T-cell (primary cell): ENCODE measurements around the gene ULK1. TPM values are rescaled to one million over a fixed set of nuclear protein-coding genes. Genes with fewer than 3 reads are reported as not detected.

ENCODE experiments used
- ATAC-seq, 4 experiments: fragments of 200-7000 bp in 3 of 4; fragments of 150-1000 bp in 1 of 4; cut with Tn5 transposase; replicated peaks in 1 of 4; 1 replicate in 3 of 4; 2 replicates in 1 of 4; pipeline ENCODE4 v1.10.0; 2021; ENCODE audit warnings: moderate library complexity in 3 of 4, mild to moderate bottlenecking in 2 of 4, moderate number of reproducible peaks in 1 of 4
- CTCF ChIA-PET, 2 donors: fragments of 300-600 bp; sonication (Branson Sonifier 250); formaldehyde crosslinking; loops; one replicate each; lab custom pipeline; 2022; ENCODE audit warnings: antibody characterized with exemption in 2 of 2; lab: Charles Lee
- POLR2A ChIA-PET, 2 donors: fragments of 300-600 bp; sonication (Branson Sonifier 250); formaldehyde crosslinking; loops; one replicate each; lab custom pipeline; 2022; ENCODE audit warnings: antibody characterized with exemption in 2 of 2; lab: Charles Lee
- DNase-seq, 35 experiments: peaks; one replicate each; pipeline versions ENCODE4 v3.0.0 to v3.0.0-alpha.2; 2013 to 2023
- H3K27ac ChIP-seq: one replicate; pipeline ENCODE4 v1.5.1; 2013; ENCODE audit warnings: low read length
- H3K27me3 ChIP-seq, 2 experiments: replicated peaks in 1 of 2; 1 replicate in 1 of 2; 2 replicates in 1 of 2; pipeline versions ENCODE4 v1.6.1 to v1.7.0; 2013; ENCODE audit warnings: low read length in 1 of 2, mixed read lengths in 1 of 2; ENCODE audit not compliant: control insufficient read depth in 2 of 2, insufficient read depth in 2 of 2; ENCODE audit errors: extremely low read depth in 1 of 2
- H3K36me3 ChIP-seq, 2 donors: 1 replicate in 1 of 2; 2 replicates in 1 of 2; pipeline versions ENCODE4 v1.6.1 to v1.7.0; 2013; ENCODE audit warnings: low read length in 1 of 2; ENCODE audit not compliant: control insufficient read depth in 2 of 2, insufficient read depth in 1 of 2; ENCODE audit errors: extremely low read depth in 1 of 2
- H3K4me1 ChIP-seq, 2 experiments: 1 replicate in 1 of 2; 2 replicates in 1 of 2; pipeline versions ENCODE4 v1.6.1 to v1.7.0; 2013; ENCODE audit warnings: low read length in 2 of 2, mixed read lengths in 1 of 2; ENCODE audit not compliant: insufficient read depth in 2 of 2, control insufficient read depth in 1 of 2; ENCODE audit errors: extremely low read depth in 1 of 2
- H3K4me3 ChIP-seq, 2 donors: 1 replicate in 1 of 2; 2 replicates in 1 of 2; pipeline versions ENCODE4 v1.5.1 to v1.7.0; 2013; ENCODE audit warnings: mild to moderate bottlenecking in 2 of 2, low read length in 1 of 2, moderate library complexity in 1 of 2; ENCODE audit not compliant: control insufficient read depth in 1 of 2; ENCODE audit errors: extremely low read depth in 1 of 2
- H3K9me3 ChIP-seq: 2 replicates; pipeline ENCODE4 v1.7.0; 2013
- H3K27ac Mint-ChIP-seq, 2 donors: one replicate each; pipeline ENCODE4 v1.8.0; 2020 to 2021; ENCODE audit warnings: mild to moderate bottlenecking in 2 of 2, mixed read lengths in 2 of 2
- H3K27me3 Mint-ChIP-seq, 2 donors: one replicate each; pipeline ENCODE4 v1.8.0; 2021 to 2022; ENCODE audit warnings: mixed read lengths in 2 of 2
- H3K36me3 Mint-ChIP-seq: one replicate; pipeline ENCODE4 v1.8.0; 2021; ENCODE audit warnings: mixed read lengths
- H3K4me1 Mint-ChIP-seq, 3 donors: one replicate each; pipeline ENCODE4 v1.8.0; 2020 to 2022; ENCODE audit warnings: mixed read lengths in 3 of 3, mild to moderate bottlenecking in 1 of 3
- H3K4me3 Mint-ChIP-seq, 3 donors: one replicate each; pipeline ENCODE4 v1.8.0; 2020 to 2022; ENCODE audit warnings: mild to moderate bottlenecking in 3 of 3, mixed read lengths in 3 of 3, moderate library complexity in 3 of 3
- H3K9me3 Mint-ChIP-seq, 3 donors: one replicate each; pipeline ENCODE4 v1.8.0; 2020 to 2022; ENCODE audit warnings: mixed read lengths in 3 of 3
- WGBS: methylation state at CpG from one replicate; pipeline ENCODE4 v1.1.5; 2013; ENCODE audit warnings: missing lambda C conversion rate; ENCODE audit not compliant: insufficient coverage; 5-methylcytosine and 5-hydroxymethylcytosine counted together
- total RNA-seq, 35 experiments: library from RNA in 6 of 35; stranded (reverse) in 6 of 35; fragments of 120-200 nt in 1 of 35; gene quantifications; one replicate each; pipeline versions ENCODE4 v1.2.1 to v1.2.4 and lab custom pipeline; 2013 to 2026

The ULK1 gene
- total RNA-seq, 5 donors from 2014 or later (not counting 1 experiment from before 2014, with no cell fraction given), result 53.3 to 89.6 (median 57.8) TPM

DNA sequence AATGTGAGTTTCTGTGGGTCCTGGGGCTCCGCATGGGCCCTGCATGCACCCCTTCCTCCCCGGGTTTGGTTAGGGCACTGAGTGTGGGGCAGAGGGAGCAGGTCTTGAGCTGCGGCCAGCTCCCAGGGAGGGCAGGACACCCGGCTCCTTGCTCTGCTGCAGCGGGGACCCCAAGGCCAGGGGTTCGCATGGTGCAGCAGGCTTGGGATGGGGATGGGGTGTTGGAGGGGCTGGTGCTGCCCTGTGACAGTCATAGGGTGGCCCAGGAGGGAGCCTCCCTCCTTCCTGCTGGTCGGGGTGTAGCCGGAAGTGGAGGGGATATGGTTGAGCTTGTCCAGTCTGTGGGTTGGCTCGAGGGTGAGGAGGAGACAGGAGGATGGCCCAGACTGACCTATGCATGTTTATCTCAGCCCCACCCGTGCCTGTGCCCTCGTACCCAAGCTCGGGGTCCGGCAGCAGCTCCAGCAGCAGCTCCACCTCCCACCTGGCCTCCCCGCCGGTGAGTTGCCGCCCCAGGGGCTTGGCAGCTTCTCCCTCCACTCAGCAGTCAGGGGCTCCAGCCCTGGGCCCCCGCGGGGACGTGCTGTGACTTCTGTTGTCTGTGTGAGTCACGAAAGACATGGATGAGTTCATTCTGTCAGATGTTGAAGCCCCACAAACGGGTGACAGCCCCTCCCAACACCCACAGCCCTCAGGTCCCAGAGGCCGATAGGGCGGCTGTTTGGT is 16.0 kb downstream of the ULK1 start:
- Mint-ChIP-seq H3K9me3 (no peaks in the 10 kb centered on the region), H3K27ac (no peak overlapping the region), H3K27me3 (no peaks in the 10 kb centered on the region), H3K4me3 (no peak overlapping the region), H3K4me1 (peaks cover 3% of the 10 kb centered on the region in 3 donors), H3K36me3 (peaks cover 10% of the 10 kb centered on the region)
- no peaks in the 10 kb centered on the region for H3K9me3 ChIP-seq
- 89% methylated on average over 21 of the region's 23 CpGs for WGBS
- POLR2A ChIA-PET, result interaction anchor here in 1 of 2 donors (0.5 kb wide), 1 partner anchor 44 kb away, joined by 3 read pairs; no protein-coding TSS in a partner anchor
- H3K4me3 ChIP-seq, result no peak overlapping the region
- DNase-seq (no peak), ATAC-seq (no peak)
- peaks cover 0 to 4% of the 10 kb centered on the region in 2 experiments for H3K4me1 ChIP-seq
- peaks cover 50 to 64% of the 10 kb centered on the region in 2 donors for H3K36me3 ChIP-seq
- no peaks in the 10 kb centered on the region for H3K27me3 ChIP-seq
- H3K27ac ChIP-seq, result no peak overlapping the region
- CTCF ChIA-PET, result no interaction called here

DNA sequence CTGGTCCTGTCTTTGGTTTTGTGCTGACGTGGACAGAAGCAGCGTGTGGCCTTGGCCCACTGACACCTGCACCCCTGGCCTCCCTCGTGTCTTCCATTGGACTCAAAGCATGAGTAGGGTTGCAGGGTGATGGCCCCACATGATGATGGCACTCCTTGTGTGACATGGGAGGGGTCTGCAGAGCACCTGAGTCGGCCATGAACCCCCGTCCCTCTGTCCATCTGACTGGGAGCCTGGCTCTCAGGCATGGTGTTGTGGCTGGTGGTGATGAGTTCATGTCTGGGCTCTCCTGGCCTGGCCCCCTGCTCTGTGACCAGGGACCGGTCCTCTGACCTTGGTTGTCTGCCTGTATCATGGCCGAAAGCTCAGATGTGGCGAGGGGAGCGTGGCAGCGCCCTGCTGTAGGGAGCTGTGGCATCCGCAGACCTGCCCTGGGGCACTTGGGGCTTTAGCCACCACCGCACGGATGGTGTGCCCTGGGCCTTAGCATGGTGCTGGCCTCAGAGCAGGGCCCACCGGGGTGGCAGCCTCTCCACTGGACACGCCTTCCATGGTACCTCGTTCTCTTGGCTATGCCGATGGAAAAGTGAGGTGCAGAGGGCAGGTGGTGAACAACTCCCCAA is 16.7 kb downstream of the ULK1 start:
- H3K27ac Mint-ChIP-seq, result no peak overlapping the region
- Histone ChIP-seq H3K9me3 (no peaks in the 10 kb centered on the region), H3K4me3 (no peak overlapping the region), H3K27ac (no peak overlapping the region), H3K27me3 (no peaks in the 10 kb centered on the region), H3K4me1 (no peaks in the 10 kb centered on the region), H3K36me3 (peaks cover 53 to 70% of the 10 kb centered on the region in 2 donors)
- H3K27me3 Mint-ChIP-seq, result no peaks in the 10 kb centered on the region
- WGBS, result 95% methylated on average over 13 of the region's 17 CpGs
- DNase-seq (no peak), ATAC-seq (no peak)
- ChIA-PET POLR2A (no interaction called here), CTCF (no interaction called here)
- no peak overlapping the region for H3K4me3 Mint-ChIP-seq
- H3K36me3 Mint-ChIP-seq, result peaks cover 10% of the 10 kb centered on the region
- H3K4me1 Mint-ChIP-seq, result no peaks in the 10 kb centered on the region
- H3K9me3 Mint-ChIP-seq, result no peaks in the 10 kb centered on the region

DNA sequence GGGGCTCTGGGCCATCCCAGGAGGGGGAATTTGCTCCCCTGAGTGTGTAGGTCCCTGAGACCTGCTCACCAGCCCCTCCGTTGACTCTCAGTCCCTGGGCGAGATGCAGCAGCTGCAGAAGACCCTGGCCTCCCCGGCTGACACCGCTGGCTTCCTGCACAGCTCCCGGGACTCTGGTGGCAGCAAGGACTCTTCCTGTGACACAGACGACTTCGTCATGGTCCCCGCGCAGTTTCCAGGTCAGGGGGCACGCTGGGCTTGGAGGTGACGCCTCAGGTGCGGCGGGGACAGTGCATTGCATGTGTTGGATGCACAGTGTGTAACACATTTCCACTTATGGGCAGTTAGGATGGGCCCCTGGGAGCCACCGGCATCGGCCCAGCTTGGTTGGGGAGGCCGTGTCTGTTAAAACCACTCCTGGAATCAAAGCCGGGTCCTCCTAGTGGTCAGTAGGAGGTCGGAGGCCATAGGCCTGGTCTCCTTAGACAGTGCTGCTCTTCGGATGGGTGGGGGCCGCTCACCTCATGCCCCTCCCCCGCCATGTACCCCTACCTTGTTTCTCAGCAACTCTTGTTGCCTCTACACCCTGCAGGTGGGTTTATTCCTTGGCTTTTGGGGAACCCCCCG is 17.5 kb downstream of the ULK1 start:
- no peaks in the 10 kb centered on the region for H3K27me3 ChIP-seq
- Mint-ChIP-seq H3K36me3 (peaks cover 10% of the 10 kb centered on the region), H3K27ac (no peak overlapping the region), H3K27me3 (no peaks in the 10 kb centered on the region), H3K9me3 (no peaks in the 10 kb centered on the region), H3K4me3 (no peak overlapping the region), H3K4me1 (no peaks in the 10 kb centered on the region)
- no peak overlapping the region for H3K4me3 ChIP-seq
- WGBS, result 93% methylated on average over 18 of the region's 22 CpGs
- H3K4me1 ChIP-seq, result no peaks in the 10 kb centered on the region
- no peaks in the 10 kb centered on the region for H3K9me3 ChIP-seq
- DNase-seq, result no peak
- no peak overlapping the region for H3K27ac ChIP-seq
- peaks cover 55 to 68% of the 10 kb centered on the region in 2 donors for H3K36me3 ChIP-seq
- no peak for ATAC-seq
- ChIA-PET CTCF (no interaction called here), POLR2A (no interaction called here)

DNA sequence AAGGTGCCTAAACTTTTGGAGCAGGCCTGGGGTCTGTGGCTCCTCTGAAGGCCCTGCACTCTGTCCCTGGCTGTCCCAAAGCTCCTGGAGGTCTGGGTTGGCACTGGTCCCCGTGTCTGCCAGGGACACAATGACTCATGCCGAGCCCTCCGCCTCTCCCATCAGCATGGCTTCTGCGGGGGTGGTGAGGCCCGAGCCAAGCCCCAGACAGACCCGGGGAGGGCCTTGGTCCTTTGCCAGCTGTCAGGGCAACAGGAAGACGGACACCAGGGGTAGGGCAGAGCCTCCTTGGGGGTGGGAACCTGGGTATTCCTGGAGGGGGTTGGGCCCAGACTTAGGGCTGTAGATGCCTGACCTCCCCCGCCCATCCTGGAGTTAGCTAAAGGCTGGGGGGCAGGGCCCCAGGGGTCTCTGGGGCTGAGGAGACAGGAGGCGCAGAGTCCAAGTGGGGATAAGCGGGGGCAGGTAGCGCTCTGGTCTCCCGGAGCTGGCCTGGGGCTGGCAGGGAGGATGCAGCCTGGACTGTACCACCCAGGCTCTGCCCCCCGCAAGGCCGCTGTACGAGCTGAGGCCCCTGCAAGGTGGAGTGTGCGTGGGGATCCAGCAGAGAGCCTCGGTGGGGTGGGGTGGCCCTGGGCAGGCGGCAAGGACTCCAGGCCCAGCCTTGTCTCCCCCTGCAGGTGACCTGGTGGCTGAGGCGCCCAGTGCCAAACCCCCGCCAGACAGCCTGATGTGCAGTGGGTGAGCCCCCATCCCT is 18.3 kb downstream of the ULK1 start:
- H3K9me3 Mint-ChIP-seq, result no peaks in the 10 kb centered on the region
- Histone ChIP-seq H3K9me3 (no peaks in the 10 kb centered on the region), H3K36me3 (peaks cover 55 to 72% of the 10 kb centered on the region in 2 donors), H3K4me3 (no peak overlapping the region), H3K4me1 (peaks cover 0 to 4% of the 10 kb centered on the region in 2 experiments), H3K27me3 (no peaks in the 10 kb centered on the region), H3K27ac (no peak overlapping the region)
- ChIA-PET CTCF (interaction anchor here in 1 of 2 donors (0.5 kb wide), 1 partner anchor 401 kb away, joined by 4 read pairs; no protein-coding TSS in a partner anchor), POLR2A (no interaction called here)
- H3K4me1 Mint-ChIP-seq, result no peaks in the 10 kb centered on the region
- peaks cover 10% of the 10 kb centered on the region for H3K36me3 Mint-ChIP-seq
- WGBS, result 92% methylated on average over 18 of the region's 20 CpGs
- no peak overlapping the region for H3K4me3 Mint-ChIP-seq
- H3K27ac Mint-ChIP-seq, result no peak overlapping the region
- no peak for ATAC-seq
- H3K27me3 Mint-ChIP-seq, result no peaks in the 10 kb centered on the region
- DNase-seq, result no peak

DNA sequence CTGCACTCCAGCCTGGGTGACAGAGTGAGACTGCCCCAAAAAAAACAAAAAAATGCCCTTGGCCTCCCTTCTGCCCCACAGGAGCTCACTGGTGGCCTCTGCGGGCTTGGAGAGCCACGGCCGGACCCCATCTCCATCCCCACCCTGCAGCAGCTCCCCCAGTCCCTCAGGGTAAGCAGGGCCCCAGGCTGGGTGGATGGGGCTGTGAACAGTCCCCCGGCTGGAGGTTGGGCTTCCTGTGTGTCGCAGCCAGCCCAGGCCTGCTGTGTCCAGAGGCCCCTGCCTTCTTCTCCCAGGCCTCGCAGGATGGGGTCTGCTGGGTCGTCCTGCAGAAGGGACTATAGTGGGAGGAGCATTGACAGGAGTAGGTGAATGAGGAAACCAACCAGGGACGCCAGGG is 19.2 kb downstream of the ULK1 start:
- no peak overlapping the region for H3K4me3 ChIP-seq
- no peaks in the 10 kb centered on the region for H3K27me3 Mint-ChIP-seq
- no peaks in the 10 kb centered on the region for H3K9me3 Mint-ChIP-seq
- peaks cover 0 to 11% of the 10 kb centered on the region in 2 experiments for H3K4me1 ChIP-seq
- no peaks in the 10 kb centered on the region for H3K4me1 Mint-ChIP-seq
- H3K27me3 ChIP-seq, result no peaks in the 10 kb centered on the region
- H3K27ac Mint-ChIP-seq, result no peak overlapping the region
- H3K36me3 Mint-ChIP-seq, result peaks cover 10% of the 10 kb centered on the region
- no peaks in the 10 kb centered on the region for H3K9me3 ChIP-seq
- CTCF ChIA-PET, result no interaction called here
- POLR2A ChIA-PET, result no interaction called here
- H3K4me3 Mint-ChIP-seq, result no peak overlapping the region
- DNase-seq (no peak), ATAC-seq (no peak)
- peaks cover 51 to 70% of the 10 kb centered on the region in 2 donors for H3K36me3 ChIP-seq
- WGBS, result 93% methylated on average over 2 of the region's 8 CpGs
- no peak overlapping the region for H3K27ac ChIP-seq

DNA sequence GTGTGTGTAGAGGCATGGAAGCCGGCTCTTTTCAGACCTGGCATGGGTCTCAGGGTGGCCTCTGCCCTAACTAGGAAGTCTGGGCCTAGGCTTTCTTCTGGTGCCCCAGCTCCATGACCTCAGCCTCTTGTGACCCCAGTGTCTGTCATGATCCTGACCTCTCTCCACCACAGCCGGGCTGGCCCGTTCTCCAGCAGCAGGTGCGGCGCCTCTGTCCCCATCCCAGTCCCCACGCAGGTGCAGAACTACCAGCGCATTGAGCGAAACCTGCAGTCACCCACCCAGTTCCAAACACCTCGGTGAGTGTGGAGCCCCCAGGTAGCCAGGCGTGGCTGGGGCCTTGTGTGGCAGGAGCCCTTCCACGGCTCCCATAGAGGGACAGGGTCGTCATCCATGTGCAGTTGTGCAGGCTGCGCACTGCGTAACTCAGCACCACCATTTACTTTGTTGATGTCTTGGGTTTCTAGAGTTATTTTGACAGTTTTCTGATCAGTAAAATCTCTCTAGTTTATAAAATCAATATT is 19.8 kb downstream of the ULK1 start:
- H3K4me1 ChIP-seq, result peaks cover 0 to 11% of the 10 kb centered on the region in 2 experiments
- POLR2A ChIA-PET, result no interaction called here
- Mint-ChIP-seq H3K36me3 (peaks cover 7% of the 10 kb centered on the region), H3K27me3 (no peaks in the 10 kb centered on the region), H3K9me3 (no peaks in the 10 kb centered on the region), H3K4me1 (no peaks in the 10 kb centered on the region), H3K4me3 (no peak overlapping the region), H3K27ac (peak overlapping the region in 1 of 2 donors; percentile 39)
- CTCF ChIA-PET, result no interaction called here
- ATAC-seq, result no peak
- peaks cover 51 to 70% of the 10 kb centered on the region in 2 donors for H3K36me3 ChIP-seq
- WGBS, result 90% methylated on average over 9 of the region's 14 CpGs
- H3K27me3 ChIP-seq, result no peaks in the 10 kb centered on the region
- no peak overlapping the region for H3K27ac ChIP-seq
- no peak for DNase-seq
- no peak overlapping the region for H3K4me3 ChIP-seq
- no peaks in the 10 kb centered on the region for H3K9me3 ChIP-seq
